ENCODE results near the gene CTU2.

DNA sequence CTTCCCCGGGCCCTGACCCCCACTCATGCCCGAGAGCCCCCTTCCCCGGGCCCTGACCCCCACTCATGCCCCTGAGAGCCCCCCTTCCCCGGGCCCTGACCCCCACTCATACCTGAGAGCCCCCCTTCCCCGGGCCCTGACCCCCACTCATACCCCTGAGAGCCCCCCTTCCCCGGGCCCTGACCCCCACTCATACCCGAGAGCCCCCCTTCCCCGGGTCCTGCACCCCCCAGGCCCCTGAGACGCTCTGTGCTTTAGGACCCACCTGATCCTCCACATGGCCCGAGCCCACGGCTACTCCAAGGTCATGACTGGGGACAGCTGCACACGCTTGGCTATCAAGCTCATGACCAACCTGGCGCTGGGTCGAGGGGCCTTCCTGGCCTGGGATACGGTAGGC is 6.8 kb downstream of the CTU2 start:
- TF ChIP-seq POLR2A (IDR thresholded peaks at IDR 0.05; ENCODE audit: control extremely low read depth in 1 of 2, low read depth in 2 of 2, low read length in 2 of 2) (no peak), CTCF (IDR thresholded peaks at IDR 0.05; ENCODE audit: control extremely low read depth in 1 of 3, insufficient read depth in 1 of 3, low read depth in 1 of 3, low read length in 3 of 3) (no peak), RNF2 (IDR thresholded peaks at IDR 0.05; ENCODE audit: borderline replicate concordance, low read depth, low read length, missing control alignments, poor library complexity, severe bottlenecking) (no peak), CBX5 (IDR thresholded peaks at IDR 0.05; ENCODE audit: low read depth, low read length) (no peak), PHF8 (conservative IDR thresholded peaks at IDR 0.05; ENCODE audit: low read depth, low read length) (no peak), EP300 (IDR thresholded peaks at IDR 0.05; ENCODE audit: borderline replicate concordance in 1 of 2, low read depth in 2 of 2, low read length in 2 of 2) (no peak), YY1 (IDR thresholded peaks at IDR 0.05; ENCODE audit: low read depth, low read length) (no peak), POLR2AphosphoS5 (IDR thresholded peaks at IDR 0.05; ENCODE audit: low read depth, low read length) (no peak)

Data from H1 (cell line).